ENCODE data around the gene MYOM1.
A peak's percentile ranks its signal among the peaks of the same experiment; 100 is the strongest.

The MYOM1 gene

DNA sequence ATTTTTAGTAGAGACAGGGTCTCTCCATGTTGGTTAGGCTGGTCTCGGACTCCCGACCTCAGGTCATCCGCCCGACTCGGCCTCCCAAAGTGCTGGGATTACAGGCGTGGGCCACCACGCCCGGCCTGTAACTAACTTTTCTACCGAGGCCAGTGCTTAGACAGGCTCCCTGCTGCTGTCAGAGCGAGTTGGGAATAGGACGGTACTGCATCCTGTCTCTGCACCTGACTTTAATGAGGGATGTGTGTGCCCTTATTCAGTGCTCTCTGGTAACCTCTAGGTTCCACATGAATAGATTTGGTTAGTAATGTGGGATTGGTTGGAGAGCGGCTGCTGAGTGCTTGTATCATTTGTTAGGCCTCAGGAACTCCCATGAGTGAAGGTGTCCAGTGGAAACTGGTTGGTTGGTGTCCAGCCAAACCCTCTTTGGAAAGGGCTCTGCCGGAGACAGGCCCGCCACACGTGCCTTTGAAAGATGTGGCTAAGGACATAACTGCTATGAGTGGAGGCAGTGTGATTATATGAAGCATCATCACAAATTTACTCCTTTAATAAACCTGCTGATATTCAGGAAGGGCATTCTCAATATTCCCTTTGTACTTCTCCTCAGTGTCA lies 36.6 kb downstream of the MYOM1 start:
- no peak for FAIRE-seq

DNA sequence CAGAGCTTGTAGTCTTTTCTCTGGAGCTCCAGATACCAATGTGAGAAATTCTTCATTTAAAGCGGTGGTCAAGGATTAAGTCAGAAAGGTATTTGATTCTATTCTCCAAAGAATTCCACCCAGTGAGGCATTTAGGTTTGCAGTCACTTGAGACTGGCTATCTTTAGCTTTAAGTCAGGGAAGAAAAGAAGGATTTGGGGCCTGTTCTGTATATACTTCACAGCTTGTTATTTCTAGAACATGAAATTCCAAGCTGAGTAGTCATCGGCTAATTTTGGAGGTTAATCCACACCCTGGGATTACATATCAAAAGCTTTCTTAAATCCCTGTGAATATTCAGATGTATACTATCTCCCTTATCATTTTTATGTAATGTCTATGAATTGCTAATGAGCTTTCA lies 39.4 kb downstream of the MYOM1 start:
- FAIRE-seq = no peak

DNA sequence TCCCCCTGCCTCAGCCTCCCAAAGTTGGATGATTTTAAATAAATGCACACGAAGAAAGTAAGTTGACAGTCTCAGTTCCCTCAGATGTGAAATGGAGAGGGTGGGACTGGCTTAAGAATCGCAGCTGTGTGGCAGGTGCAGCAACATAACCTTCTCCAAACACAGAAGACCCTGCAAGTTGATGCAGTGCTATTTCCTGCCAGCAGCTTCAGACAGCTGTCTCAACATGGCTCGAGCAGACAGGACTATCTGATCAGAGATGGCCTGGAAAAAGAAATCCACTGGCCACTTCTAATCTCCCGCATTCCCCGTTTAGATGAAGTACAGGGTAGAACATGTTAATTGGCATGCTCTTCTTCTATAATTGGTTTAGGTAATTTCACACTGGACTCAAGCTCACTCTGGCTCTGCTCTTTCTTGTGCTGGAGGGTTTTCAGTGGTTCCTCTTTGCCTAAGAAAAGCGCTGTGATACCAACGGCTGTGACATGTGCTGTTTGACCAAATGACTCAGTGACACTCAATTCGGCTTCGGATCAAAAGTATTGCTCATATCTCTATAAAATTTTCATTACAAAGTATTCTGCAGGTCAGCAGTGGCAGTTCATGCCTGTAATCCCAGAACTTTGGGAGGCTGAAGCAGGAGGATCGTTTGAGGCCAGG lies 40.2 kb downstream of the MYOM1 start:
- no peak for FAIRE-seq

DNA sequence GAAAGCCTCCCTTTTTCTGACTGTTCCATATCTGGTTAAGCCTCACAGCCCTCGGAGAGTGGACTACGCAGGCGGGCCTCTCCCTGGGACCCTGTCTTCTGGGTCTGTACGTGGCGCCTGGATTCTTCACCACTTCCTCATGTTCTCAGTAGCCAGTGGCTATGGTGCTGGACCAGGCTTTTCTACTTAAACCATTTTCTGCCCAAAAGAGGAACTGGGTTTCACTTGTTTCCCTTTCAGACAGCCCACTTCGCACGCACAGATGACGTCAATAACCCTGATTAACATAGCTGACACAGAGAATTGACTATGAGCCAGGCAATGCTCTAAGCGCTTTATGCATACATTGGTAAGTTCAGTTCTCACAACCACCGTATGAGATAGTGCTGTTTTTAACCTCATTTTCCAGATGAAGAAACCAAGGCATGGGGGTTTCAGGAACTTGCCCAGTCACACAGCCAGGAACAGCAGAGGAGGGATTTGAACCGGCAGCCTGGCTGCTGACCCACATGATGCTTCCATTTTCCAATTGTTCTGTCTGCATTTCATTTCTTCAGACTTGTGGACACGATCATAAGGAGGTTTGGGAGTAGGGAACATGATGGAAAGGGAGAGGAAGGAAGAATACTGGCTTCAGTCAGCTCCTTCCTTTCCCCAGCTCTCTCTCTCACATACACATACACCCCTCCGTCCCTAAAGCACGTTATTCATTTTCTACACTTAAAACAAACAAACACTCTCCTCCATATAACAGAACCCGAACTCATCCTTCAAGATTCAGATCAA lies 41.7 kb downstream of the MYOM1 start:
- no peak for FAIRE-seq

- FAIRE-seq = no peak
Observed at GRCh38 chr18:3175195-3175758, 44.5 kb downstream of the MYOM1 start.

GRCh38 chr18:3172097-3172496 lies 47.7 kb downstream of the MYOM1 start:
- FAIRE-seq = no peak

DNA sequence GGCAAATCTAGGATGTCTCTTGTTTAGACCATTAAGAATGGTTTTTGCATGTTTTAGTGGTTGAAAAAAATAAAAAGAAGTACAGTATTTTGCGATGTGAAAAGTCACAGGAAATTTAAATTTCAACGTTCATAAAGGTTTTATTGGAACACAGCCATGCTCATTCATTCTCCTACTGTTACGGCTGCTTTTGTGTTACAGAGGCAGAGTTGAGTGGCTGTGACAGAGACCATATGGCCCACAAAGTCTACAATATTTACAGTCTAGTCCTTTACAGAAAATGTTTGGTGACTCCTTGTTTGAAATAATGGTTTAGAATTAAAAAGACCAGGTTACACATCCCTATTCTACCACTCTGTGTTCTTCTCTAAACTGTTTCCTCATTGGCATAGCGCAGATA lies 48.1 kb downstream of the MYOM1 start:
- no peak for FAIRE-seq

DNA sequence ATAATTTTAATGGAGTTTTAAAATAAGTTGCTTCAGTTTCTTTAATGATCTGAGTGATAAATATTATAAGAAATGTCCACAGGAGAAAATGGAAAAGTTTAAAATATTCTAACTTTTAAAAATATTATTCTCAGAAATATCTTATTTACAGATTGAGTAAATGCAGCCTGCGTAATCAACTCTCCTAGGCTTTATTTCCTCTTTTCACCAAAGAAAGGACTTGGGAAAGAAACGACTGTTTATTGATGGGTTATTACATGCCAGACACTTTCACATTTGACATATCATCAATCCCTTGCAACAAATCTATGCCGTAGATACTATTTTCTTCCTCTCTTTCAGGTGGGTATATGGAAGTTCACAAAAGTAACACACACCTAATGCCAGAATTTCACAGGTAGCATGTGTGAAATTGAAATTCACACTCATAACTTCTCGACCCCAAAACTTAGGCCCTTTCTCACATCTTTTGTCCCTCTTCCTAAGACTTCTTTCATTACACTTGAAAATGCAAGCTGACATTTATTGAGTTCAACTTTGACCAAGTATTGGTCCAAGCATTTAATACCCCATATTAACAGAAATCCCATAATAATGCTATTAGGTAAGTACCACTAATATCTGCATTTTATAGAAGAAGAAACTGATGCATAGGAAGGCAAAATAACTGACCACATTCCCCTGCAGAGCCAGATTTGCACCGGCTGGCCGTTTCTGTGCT lies 49.2 kb downstream of the MYOM1 start:
- no peak for FAIRE-seq

- no peak for FAIRE-seq
Observed at GRCh38 chr18:3164381-3164780, 55.4 kb downstream of the MYOM1 start.

- no peak for FAIRE-seq
Observed at GRCh38 chr18:3163968-3164367, 55.8 kb downstream of the MYOM1 start.

DNA sequence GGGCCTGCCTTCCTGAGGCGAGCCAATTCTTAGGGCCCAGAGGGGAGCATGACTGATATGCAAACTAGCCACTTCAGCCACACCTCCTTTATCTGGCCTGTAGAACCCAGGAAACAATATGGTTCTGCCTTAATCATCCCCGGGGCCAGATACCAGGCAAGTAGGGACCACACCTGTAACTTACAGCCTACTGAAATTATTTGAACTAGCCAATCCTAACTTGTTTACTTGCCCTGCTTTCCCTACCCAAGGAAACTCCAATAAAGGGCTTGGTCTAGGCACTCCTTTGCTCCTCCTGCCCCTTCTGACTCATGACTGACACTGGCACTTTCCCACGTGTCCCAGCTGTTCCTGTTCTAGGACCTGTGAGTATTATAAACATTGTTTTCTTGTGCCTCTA lies 57.6 kb downstream of the MYOM1 start:
- FAIRE-seq = no peak

DNA sequence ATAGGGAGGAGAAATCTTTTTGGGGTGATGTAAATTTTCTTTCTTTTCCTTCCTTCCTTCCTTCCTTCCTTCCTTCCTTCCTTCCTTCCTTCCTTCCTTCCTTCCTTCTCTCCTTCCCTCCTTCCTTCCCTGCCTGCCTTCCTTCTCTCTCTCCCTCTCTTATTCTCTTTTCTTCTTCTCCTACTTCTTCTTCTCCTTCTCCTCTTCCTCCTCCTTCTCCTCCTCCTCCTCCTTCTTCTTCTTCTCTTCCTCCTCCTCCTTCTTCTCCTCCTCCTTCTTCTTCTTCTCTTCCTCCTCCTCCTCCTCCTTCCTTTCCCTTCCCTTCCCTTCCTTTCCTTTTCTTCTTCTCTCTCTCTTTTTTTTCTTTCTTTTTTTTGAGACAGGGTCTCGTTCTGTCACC lies 59.9 kb downstream of the MYOM1 start:
- FAIRE-seq = no peak

GRCh38 chr18:3157606-3158005 lies 62.2 kb downstream of the MYOM1 start:
- FAIRE-seq = no peak

DNA sequence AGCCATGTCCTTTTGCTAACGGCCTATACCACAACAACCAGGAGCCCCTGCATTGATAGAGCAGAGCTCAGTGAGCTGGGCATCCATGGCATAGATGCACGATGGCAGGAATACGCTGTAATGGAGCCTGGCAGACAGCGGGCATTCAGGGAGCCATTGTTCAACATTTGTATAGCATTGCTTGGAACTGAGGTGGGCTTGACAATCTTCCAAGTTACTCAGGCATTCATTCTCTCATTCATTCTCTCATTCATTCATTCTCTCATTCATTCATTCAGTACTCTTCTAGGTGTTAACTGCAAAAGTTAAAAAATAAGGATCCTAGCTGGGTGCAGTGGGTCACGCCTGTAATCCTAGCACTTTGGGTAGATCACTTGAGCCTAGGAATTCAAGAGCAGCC lies 62.7 kb downstream of the MYOM1 start:
- FAIRE-seq = no peak

GRCh38 chr18:3156325-3156640 lies 63.5 kb downstream of the MYOM1 start:
- no peak for FAIRE-seq

- no peak for FAIRE-seq
Observed at GRCh38 chr18:3154214-3154613, 65.6 kb downstream of the MYOM1 start.

DNA sequence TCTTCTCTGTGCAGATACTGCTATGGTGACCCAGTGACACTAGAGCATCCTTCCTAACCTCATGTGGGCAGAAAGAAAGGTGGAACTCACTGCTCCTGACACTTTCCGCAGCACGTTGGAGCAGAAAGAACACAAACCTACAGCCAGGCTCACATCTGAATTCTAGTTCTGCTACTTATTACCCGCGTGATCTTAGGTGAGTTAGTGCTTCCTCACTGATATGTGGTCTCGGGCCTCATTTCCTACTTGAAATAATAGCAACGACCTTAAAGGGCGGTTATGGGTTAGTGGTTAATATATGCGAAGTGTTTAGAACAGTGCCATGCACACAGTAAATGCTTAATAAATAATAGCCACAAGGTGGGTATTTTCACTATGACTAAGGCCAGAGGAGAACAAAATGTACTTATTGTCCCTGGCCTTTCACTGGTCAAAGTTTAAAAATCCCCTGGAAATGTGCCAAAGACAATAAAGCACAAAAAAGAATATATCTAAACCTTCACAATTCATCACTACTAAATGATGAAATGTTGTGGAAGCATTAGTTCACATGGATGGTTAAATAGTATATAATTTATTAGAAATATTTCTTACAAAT lies 66.6 kb downstream of the MYOM1 start:
- no peak for FAIRE-seq

- FAIRE-seq = no peak
Observed at GRCh38 chr18:3152294-3152693, 67.5 kb downstream of the MYOM1 start.

GRCh38 chr18:3151399-3152264 lies 68.1 kb downstream of the MYOM1 start:
- peak; percentile 97 for FAIRE-seq

DNA sequence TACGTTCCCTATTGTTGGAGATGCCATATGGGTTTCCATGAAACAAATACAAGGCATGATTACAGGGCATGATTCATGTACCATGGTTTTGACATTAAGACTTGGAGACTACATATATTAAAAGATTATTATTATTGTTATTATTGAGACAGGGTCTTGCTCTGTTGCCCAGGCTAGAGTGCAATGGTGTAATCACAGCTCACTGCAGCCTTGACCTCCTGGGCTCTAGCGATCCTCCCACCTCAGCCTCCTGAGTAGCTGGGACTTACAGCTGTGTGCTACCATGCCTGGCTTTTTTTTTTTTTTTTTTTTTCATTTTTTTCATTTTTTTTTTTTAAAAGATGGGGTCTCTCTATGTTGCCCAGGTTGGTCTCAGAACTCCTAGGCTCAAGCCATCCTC lies 69.1 kb downstream of the MYOM1 start:
- no peak for FAIRE-seq

GRCh38 chr18:3150274-3150673 lies 69.5 kb downstream of the MYOM1 start:
- FAIRE-seq = no peak

- FAIRE-seq = no peak
Observed at GRCh38 chr18:3148930-3149535, 70.7 kb downstream of the MYOM1 start.

Measured in TTC549 (cell line).